Endothelial cell of umbilical vein (primary cell): ENCODE results near the gene TXNRD3. TPM values are rescaled to one million over a fixed set of nuclear protein-coding genes. Genes with fewer than 3 reads are reported as not detected.

Experiments
- polyA plus RNA-seq, 4 experiments: library from polyadenylated mRNA; depleted of rRNA in 3 of 4; stranded (reverse) in 3 of 4; unstranded in 1 of 4; fragments of >200 nt; gene quantifications; 2 replicates each; pipeline versions ENCODE4 v1.2.1 to v1.2.3, GENCODE V29; 2011 to 2012; ENCODE audit warnings: missing spikeins in 1 of 4
- small RNA-seq: library from RNA; depleted of rRNA; stranded (forward); fragments of <200 nt; gene quantifications from one replicate; pipeline ENCODE3, GENCODE V24; 2012; ENCODE audit warnings: low replicate concordance, low read depth; ENCODE audit not compliant: insufficient read depth, insufficient read length
- total RNA-seq: library from RNA; stranded (reverse); gene quantifications from 2 replicates; pipeline ENCODE4 v1.2.3, GENCODE V29; 2021

The TXNRD3 gene
- total and polyA plus RNA-seq, 2 donors (not counting 3 experiments of a cell fraction or from before 2014, with no cell fraction given), result 2.6 to 7.1 TPM

Small RNA genes lying within 50 kb of the gene (small RNA-seq; reads per million reads assigned to genes)
- not detected for gene RNA5SP138

Other genes starting within 250 kb of the TXNRD3 start
- 21.3 and 22.6 TPM in 2 replicates for gene ZXDC, start 179.2 kb downstream of the TXNRD3 start, total RNA-seq
- gene ZXDC, start 179.2 kb downstream of the TXNRD3 start, polyA plus RNA-seq, result 13.3 and 15.2 TPM in 2 replicates
- not detected in 2 replicates for gene UROC1, start 137.4 kb downstream of the TXNRD3 start, total RNA-seq
- not detected in 2 replicates for gene UROC1, start 137.4 kb downstream of the TXNRD3 start, polyA plus RNA-seq
- not detected in 2 replicates for gene CHST13, start 131.0 kb downstream of the TXNRD3 start, total RNA-seq
- gene CHST13, start 131.0 kb downstream of the TXNRD3 start, polyA plus RNA-seq, result 0.04 TPM in 1 of 2 replicates, not detected in the other
- not detected in 2 replicates for gene C3orf22, start 96.2 kb downstream of the TXNRD3 start, total RNA-seq
- gene C3orf22, start 96.2 kb downstream of the TXNRD3 start, polyA plus RNA-seq, result not detected in 2 replicates
- gene CHCHD6, start 49.1 kb upstream of the TXNRD3 start, total RNA-seq, result 8.4 and 13.4 TPM in 2 replicates
- 8.8 and 10.1 TPM in 2 replicates for gene CHCHD6, start 49.1 kb upstream of the TXNRD3 start, polyA plus RNA-seq